Nephron (organoid): ENCODE data around the gene DACH2.

Experiments used
- H3K27ac Mint-ChIP-seq, 3 experiments: 2 replicates each; pipeline ENCODE4 v1.8.0; 2020; ENCODE audit warnings: mixed read lengths in 3 of 3, mild to moderate bottlenecking in 2 of 3, moderate library complexity in 1 of 3
- H3K27me3 Mint-ChIP-seq: 2 replicates; pipeline ENCODE4 v1.8.0; 2021; ENCODE audit warnings: low read depth, mild to moderate bottlenecking, moderate library complexity, mixed read lengths
- H3K36me3 Mint-ChIP-seq: 2 replicates; pipeline ENCODE4 v1.8.0; 2020; ENCODE audit warnings: low read depth, mixed read lengths
- H3K4me1 Mint-ChIP-seq: 2 replicates; pipeline ENCODE4 v1.8.0; 2020; ENCODE audit warnings: mixed read lengths
- H3K4me3 Mint-ChIP-seq, 3 experiments: 2 replicates each; pipeline ENCODE4 v1.8.0; 2020; ENCODE audit warnings: mild to moderate bottlenecking in 3 of 3, mixed read lengths in 3 of 3, moderate library complexity in 2 of 3
- H3K9me3 Mint-ChIP-seq: 2 replicates; pipeline ENCODE4 v1.8.0; 2020; ENCODE audit warnings: mixed read lengths
- CTCF ChIP-seq, 3 experiments: fragments of 200-600 bp; sonication (generic); IDR thresholded peaks; one replicate each; pipeline ENCODE4 v1.5.0; 2021; ENCODE audit warnings: antibody characterized with exemption in 3 of 3; ENCODE audit not compliant: unreplicated experiment in 3 of 3

The DACH2 gene

GRCh38 chrX:86148024-86148511 is at the start of gene DACH2:
TSS of gene DACH2 (plus strand) at chrX:86148451.
- no peak for TF ChIP-seq CTCF (IDR thresholded peaks at IDR 0.05; ENCODE audit: unreplicated experiment in 3 of 3)
- H3K4me3 Mint-ChIP-seq = peak within 1 kb of the TSS; percentile 94 to 98 (median 96)
- H3K27ac Mint-ChIP-seq = peak within 1 kb of the TSS; percentile 5 to 65 (median 61)
- H3K9me3 Mint-ChIP-seq = no peaks in the 10 kb centered on the region
- no peaks in the 10 kb centered on the region for H3K36me3 Mint-ChIP-seq
- H3K4me1 Mint-ChIP-seq = peaks cover 14% of the 10 kb centered on the region
- peaks cover 52% of the 10 kb centered on the region for H3K27me3 Mint-ChIP-seq

DNA sequence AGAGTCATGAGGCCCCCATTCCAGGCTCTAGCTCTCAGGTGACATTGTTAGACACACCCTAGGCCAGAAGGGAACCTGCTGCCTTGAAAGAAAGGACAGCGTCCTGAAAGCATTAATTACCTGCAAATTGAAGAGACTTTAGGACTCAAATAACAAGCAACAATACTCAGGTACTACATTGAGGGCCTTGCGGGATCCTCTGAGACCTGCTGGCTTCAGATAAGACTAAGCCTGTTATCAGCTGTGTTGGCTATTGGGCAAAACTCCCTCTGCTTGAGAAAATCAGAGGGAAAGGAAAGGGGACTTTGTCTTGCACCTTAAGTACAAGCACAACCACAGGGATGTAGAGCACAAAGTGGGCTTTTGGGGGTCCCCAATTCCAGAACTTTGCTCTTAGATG is 45.9 kb upstream of the DACH2 start:
- H3K36me3 Mint-ChIP-seq = no peaks in the 10 kb centered on the region
- no peaks in the 10 kb centered on the region for H3K9me3 Mint-ChIP-seq
- no peaks in the 10 kb centered on the region for H3K4me1 Mint-ChIP-seq
- TF ChIP-seq CTCF (IDR thresholded peaks at IDR 0.05; ENCODE audit: unreplicated experiment in 3 of 3) = no peak
- peaks cover 9% of the 10 kb centered on the region for H3K27me3 Mint-ChIP-seq
- no peak overlapping the region for H3K27ac Mint-ChIP-seq
- H3K4me3 Mint-ChIP-seq = no peak overlapping the region

- H3K27me3 Mint-ChIP-seq = peaks cover 9% of the 10 kb centered on the region
- no peak overlapping the region for H3K4me3 Mint-ChIP-seq
- H3K4me1 Mint-ChIP-seq = no peaks in the 10 kb centered on the region
- no peaks in the 10 kb centered on the region for H3K9me3 Mint-ChIP-seq
- H3K36me3 Mint-ChIP-seq = no peaks in the 10 kb centered on the region
- no peak for TF ChIP-seq CTCF (IDR thresholded peaks at IDR 0.05; ENCODE audit: unreplicated experiment in 3 of 3)
- H3K27ac Mint-ChIP-seq = no peak overlapping the region
Measured at GRCh38 chrX:86103061-86103460, 45.2 kb upstream of the DACH2 start.

GRCh38 chrX:86104526-86104925 is 43.7 kb upstream of the DACH2 start:
- Mint-ChIP-seq H3K4me3 (no peak overlapping the region), H3K27ac (no peak overlapping the region), H3K9me3 (no peaks in the 10 kb centered on the region), H3K27me3 (peaks cover 9% of the 10 kb centered on the region), H3K36me3 (no peaks in the 10 kb centered on the region), H3K4me1 (no peaks in the 10 kb centered on the region)
- no peak for TF ChIP-seq CTCF (IDR thresholded peaks at IDR 0.05; ENCODE audit: unreplicated experiment in 3 of 3)

GRCh38 chrX:86121916-86122315 is 26.3 kb upstream of the DACH2 start:
- Mint-ChIP-seq H3K36me3 (no peaks in the 10 kb centered on the region), H3K27ac (no peak overlapping the region), H3K4me1 (no peaks in the 10 kb centered on the region), H3K27me3 (no peaks in the 10 kb centered on the region), H3K4me3 (no peak overlapping the region), H3K9me3 (peaks cover 41% of the 10 kb centered on the region)
- no peak for TF ChIP-seq CTCF (IDR thresholded peaks at IDR 0.05; ENCODE audit: unreplicated experiment in 3 of 3)

DNA sequence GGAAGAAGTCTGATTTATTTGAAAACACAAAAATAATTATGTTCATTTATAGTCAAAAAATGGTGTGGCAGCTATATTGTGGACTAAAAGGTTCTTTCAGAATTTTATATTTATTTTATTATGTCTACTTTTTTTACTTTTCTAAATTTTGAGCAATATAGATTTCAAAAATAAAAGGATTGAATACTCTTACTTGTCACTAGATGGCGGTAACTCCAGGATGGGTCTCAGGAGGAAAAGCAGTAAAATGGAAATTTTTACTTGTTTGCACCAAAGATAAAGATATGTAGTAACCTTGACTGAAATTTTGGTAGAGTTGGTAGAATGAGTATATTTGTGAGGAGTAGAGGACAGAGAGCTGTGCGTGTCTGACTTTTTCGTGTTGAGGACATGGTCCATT is 14.5 kb upstream of the DACH2 start:
- H3K4me3 Mint-ChIP-seq = no peak overlapping the region
- no peaks in the 10 kb centered on the region for H3K36me3 Mint-ChIP-seq
- no peaks in the 10 kb centered on the region for H3K9me3 Mint-ChIP-seq
- H3K27me3 Mint-ChIP-seq = no peaks in the 10 kb centered on the region
- H3K4me1 Mint-ChIP-seq = no peaks in the 10 kb centered on the region
- peak; percentile 60 to 73 (median 70) for TF ChIP-seq CTCF (IDR thresholded peaks at IDR 0.05; ENCODE audit: unreplicated experiment in 3 of 3)
- no peak overlapping the region for H3K27ac Mint-ChIP-seq
